Liver (tissue), 9 donors: ENCODE data around the gene GPR152. TPM values are rescaled to one million over a fixed set of nuclear protein-coding genes. Genes with fewer than 3 reads are reported as not detected.

ENCODE experiments used
- DNase-seq: peaks from one replicate; pipeline ENCODE4 v3.0.0-alpha.2; 2017; ENCODE audit warnings: low spot score
- H3K27ac ChIP-seq, 2 donors: one replicate each; pipeline ENCODE4 v1.7.0; 2013; ENCODE audit warnings: inconsistent platforms in 2 of 2, low read length in 2 of 2, control low read depth in 1 of 2, low read depth in 1 of 2, mild to moderate bottlenecking in 1 of 2
- H3K27me3 ChIP-seq, 4 donors: one replicate each; pipeline versions ENCODE4 v1.6.1 to v1.7.0; 2013; ENCODE audit warnings: low read length in 3 of 4, inconsistent platforms in 1 of 4, mild to moderate bottlenecking in 1 of 4, moderate library complexity in 1 of 4; ENCODE audit not compliant: control insufficient read depth in 4 of 4, insufficient read depth in 4 of 4
- H3K36me3 ChIP-seq, 4 donors: one replicate each; pipeline versions ENCODE4 v1.6.1 to v1.7.0; 2013; ENCODE audit warnings: low read length in 3 of 4, mild to moderate bottlenecking in 3 of 4, low read depth in 1 of 4, moderate library complexity in 1 of 4; ENCODE audit not compliant: control insufficient read depth in 4 of 4, insufficient read depth in 3 of 4
- H3K4me1 ChIP-seq, 4 donors: one replicate each; pipeline versions ENCODE4 v1.6.1 to v1.7.0; 2013; ENCODE audit warnings: low read length in 3 of 4, mild to moderate bottlenecking in 3 of 4, moderate library complexity in 1 of 4; ENCODE audit not compliant: control insufficient read depth in 4 of 4, insufficient read depth in 4 of 4
- H3K4me3 ChIP-seq, 3 donors: one replicate each; pipeline versions ENCODE4 v1.6.1 to v1.7.0; 2013; ENCODE audit warnings: low read length in 3 of 3, control low read depth in 1 of 3, low read depth in 1 of 3, mild to moderate bottlenecking in 1 of 3
- H3K9ac ChIP-seq, 2 donors: one replicate each; pipeline ENCODE4 v1.7.0; 2013; ENCODE audit warnings: low read length in 2 of 2, mild to moderate bottlenecking in 2 of 2, moderate library complexity in 2 of 2, control low read depth in 1 of 2, low read depth in 1 of 2
- H3K9me3 ChIP-seq, 4 donors: one replicate each; pipeline versions ENCODE4 v1.6.1 to v1.7.0; 2013; ENCODE audit warnings: low read length in 3 of 4; ENCODE audit not compliant: control insufficient read depth in 4 of 4
- ATF3 ChIP-seq: IDR thresholded peaks from 2 replicates; pipeline ENCODE4 v1.6.1; 2016; ENCODE audit warnings: antibody characterized with exemption
- CTCF ChIP-seq: fragments of 150-350 bp; IDR thresholded peaks from 2 replicates; pipeline ENCODE4 v1.5.1; 2017; ENCODE audit warnings: improper control_type of control experiment, low read depth, low read length; ENCODE audit not compliant: missing input control
- EGR1 ChIP-seq, 2 donors: IDR thresholded peaks; 2 replicates each; pipeline ENCODE4 v1.6.1; 2016 to 2018; ENCODE audit warnings: antibody characterized with exemption in 2 of 2, low read depth in 2 of 2
- FOXA1 ChIP-seq: IDR thresholded peaks from 2 replicates; pipeline ENCODE4 v1.6.1; 2016; ENCODE audit warnings: antibody characterized with exemption
- FOXA2 ChIP-seq: IDR thresholded peaks from 2 replicates; pipeline ENCODE4 v1.6.1; 2016; ENCODE audit warnings: antibody characterized with exemption
- GABPA ChIP-seq, 2 donors: IDR thresholded peaks in 1 of 2; conservative IDR thresholded peaks in 1 of 2; 2 replicates each; pipeline ENCODE4 v1.6.1; 2016; ENCODE audit warnings: antibody characterized with exemption in 2 of 2, mild to moderate bottlenecking in 1 of 2, moderate library complexity in 1 of 2
- HNF4G ChIP-seq: IDR thresholded peaks from 2 replicates; pipeline ENCODE4 v1.6.1; 2016; ENCODE audit warnings: antibody characterized with exemption
- MAX ChIP-seq: IDR thresholded peaks from 2 replicates; pipeline ENCODE4 v1.6.1; 2016; ENCODE audit warnings: antibody characterized with exemption
- NR2F2 ChIP-seq: IDR thresholded peaks from 2 replicates; pipeline ENCODE4 v1.6.1; 2016; ENCODE audit warnings: antibody characterized with exemption
- RAD21 ChIP-seq, 2 donors: IDR thresholded peaks; 2 replicates each; pipeline ENCODE4 v1.6.1; 2016; ENCODE audit warnings: antibody characterized with exemption in 2 of 2, mild to moderate bottlenecking in 2 of 2
- REST ChIP-seq: IDR thresholded peaks from 2 replicates; pipeline ENCODE4 v1.6.1; 2016; ENCODE audit warnings: antibody characterized with exemption, mild to moderate bottlenecking
- SP1 ChIP-seq: IDR thresholded peaks from 2 replicates; pipeline ENCODE4 v1.6.1; 2018; ENCODE audit warnings: antibody characterized with exemption, mild to moderate bottlenecking
- ZBTB33 ChIP-seq: IDR thresholded peaks from 2 replicates; pipeline ENCODE4 v1.6.1; 2016; ENCODE audit warnings: antibody characterized with exemption
- WGBS: extraction: QIAGEN DNeasy Blood & Tissue Kit; methylation state at CpG from one replicate; pipeline ENCODE4 v1.1.7; 2013; 5-methylcytosine and 5-hydroxymethylcytosine counted together
- polyA plus RNA-seq, 2 donors: library from polyadenylated mRNA; stranded (reverse) in 1 of 2; unstranded in 1 of 2; fragments of 200-250 nt in 1 of 2; fragments of >200 nt in 1 of 2; fragmentation: Nextera tagmentation in 1 of 2; extraction: Ambion mirVana in 1 of 2; gene quantifications; one replicate each; pipeline versions ENCODE4 v1.2.1 to v1.2.3, GENCODE V29; 2013 to 2015
- total RNA-seq, 2 donors: library from RNA; depleted of rRNA; stranded (reverse); fragments of >200 nt; gene quantifications; one replicate each; pipeline ENCODE4 v1.2.3, GENCODE V29; 2014
- donor health status: healthy.
- donor health status: healthy.
- donor health status: healthy.
- donor health status: healthy.
- donor health status: healthy.

Gene GPR152
- total and polyA plus RNA-seq, 4 donors = not detected

GRCh38 chr11:67420646-67421429 is 31.7 kb downstream of the GPR152 start:
- Histone ChIP-seq H3K9me3 (no peaks in the 10 kb centered on the region), H3K27ac (peak overlapping the region; percentile 92 to 94), H3K4me1 (peaks cover 19 to 34% (median 26%) of the 10 kb centered on the region in 4 donors), H3K9ac (peak overlapping the region in 1 of 2 donors; percentile 39), H3K36me3 (no peaks in the 10 kb centered on the region), H3K27me3 (no peaks in the 10 kb centered on the region), H3K4me3 (peak overlapping the region; percentile 26 to 76 (median 58))
- DNase-seq = peak; percentile 100
- WGBS = under 1% methylated on average over 97 of the region's 97 CpGs
- no peak for TF ChIP-seq CTCF
- peak; percentile 46 for TF ChIP-seq SP1
- TF ChIP-seq ATF3 = no peak
- TF ChIP-seq FOXA1 = peak; percentile 26
- no peak for TF ChIP-seq GABPA (IDR thresholded peaks at IDR 0.05 in 1 of 2, conservative IDR thresholded peaks at IDR 0.05 in 1 of 2)
- TF ChIP-seq RAD21 (IDR thresholded peaks at IDR 0.05) = peak in 1 of 2 donors; percentile 3

- WGBS = 38% methylated on average over 15 of the region's 15 CpGs
- no peak for TF ChIP-seq FOXA2
- no peak for TF ChIP-seq HNF4G
- no peak for TF ChIP-seq MAX
- no peak for TF ChIP-seq RAD21 (IDR thresholded peaks at IDR 0.05)
- Histone ChIP-seq H3K27ac (peak overlapping the region; percentile 92 to 94), H3K9ac (peak overlapping the region in 1 of 2 donors; percentile 39), H3K9me3 (no peaks in the 10 kb centered on the region), H3K36me3 (no peaks in the 10 kb centered on the region), H3K27me3 (no peaks in the 10 kb centered on the region), H3K4me1 (peaks cover 21 to 34% (median 27%) of the 10 kb centered on the region in 4 donors), H3K4me3 (peak overlapping the region in 2 of 3 donors; percentile 58 to 76)
- no peak for DNase-seq
Measured at GRCh38 chr11:67420147-67420645, 32.3 kb downstream of the GPR152 start.

- Histone ChIP-seq H3K9ac (no peak overlapping the region), H3K4me3 (no peak overlapping the region), H3K9me3 (no peaks in the 10 kb centered on the region), H3K27me3 (no peaks in the 10 kb centered on the region), H3K4me1 (peaks cover 21 to 38% (median 28%) of the 10 kb centered on the region in 4 donors), H3K27ac (peak overlapping the region in 1 of 2 donors; percentile 23), H3K36me3 (no peaks in the 10 kb centered on the region)
- WGBS = 94% methylated on average over 21 of the region's 21 CpGs
- DNase-seq = no peak
- TF ChIP-seq CTCF = no peak
- no peak for TF ChIP-seq FOXA2
- no peak for TF ChIP-seq REST
- TF ChIP-seq SP1 = no peak
- TF ChIP-seq EGR1 (IDR thresholded peaks at IDR 0.05; ENCODE audit: low read depth in 2 of 2) = no peak
- TF ChIP-seq NR2F2 = no peak
- TF ChIP-seq ZBTB33 = no peak
- TF ChIP-seq MAX = no peak
- TF ChIP-seq RAD21 (IDR thresholded peaks at IDR 0.05) = no peak
Measured at GRCh38 chr11:67419325-67420049, 33.0 kb downstream of the GPR152 start.
